Duodenal mucosa (tissue), 2 donors: ENCODE data around the gene TBC1D22B.

Source experiments
- H3K27ac ChIP-seq: one replicate; pipeline ENCODE4 v1.7.0; 2013; ENCODE audit warnings: low read depth, low read length
- H3K27me3 ChIP-seq, 2 donors: one replicate each; pipeline ENCODE4 v1.7.0; 2013; ENCODE audit warnings: low read length in 2 of 2, control low read depth in 1 of 2; ENCODE audit not compliant: insufficient read depth in 2 of 2, control insufficient read depth in 1 of 2
- H3K36me3 ChIP-seq, 2 donors: one replicate each; pipeline ENCODE4 v1.7.0; 2013; ENCODE audit warnings: low read length in 2 of 2, control low read depth in 1 of 2; ENCODE audit not compliant: insufficient read depth in 2 of 2, control insufficient read depth in 1 of 2
- H3K4me1 ChIP-seq, 2 donors: one replicate each; pipeline ENCODE4 v1.7.0; 2013; ENCODE audit warnings: low read length in 2 of 2, control low read depth in 1 of 2; ENCODE audit not compliant: insufficient read depth in 2 of 2, control insufficient read depth in 1 of 2
- H3K4me3 ChIP-seq, 2 donors: one replicate each; pipeline ENCODE4 v1.7.0; 2013; ENCODE audit warnings: low read length in 2 of 2, low read depth in 1 of 2
- H3K9ac ChIP-seq, 2 donors: one replicate each; pipeline ENCODE4 v1.7.0; 2013; ENCODE audit warnings: low read length in 2 of 2, low read depth in 1 of 2
- H3K9me3 ChIP-seq, 2 donors: one replicate each; pipeline ENCODE4 v1.7.0; 2013; ENCODE audit warnings: low read length in 2 of 2, control low read depth in 1 of 2; ENCODE audit not compliant: control insufficient read depth in 1 of 2

TBC1D22B gene

GRCh38 chr6:37254881-37255280, 2.7 kb upstream of the TBC1D22B start:
- no peaks in the 10 kb centered on the region for H3K9me3 ChIP-seq
- H3K27ac ChIP-seq: no peak overlapping the region
- H3K4me1 ChIP-seq: peaks cover 18 to 19% of the 10 kb centered on the region in 2 donors
- no peaks in the 10 kb centered on the region for H3K36me3 ChIP-seq
- H3K4me3 ChIP-seq: no peak overlapping the region
- no peak overlapping the region for H3K9ac ChIP-seq
- H3K27me3 ChIP-seq: no peaks in the 10 kb centered on the region

DNA sequence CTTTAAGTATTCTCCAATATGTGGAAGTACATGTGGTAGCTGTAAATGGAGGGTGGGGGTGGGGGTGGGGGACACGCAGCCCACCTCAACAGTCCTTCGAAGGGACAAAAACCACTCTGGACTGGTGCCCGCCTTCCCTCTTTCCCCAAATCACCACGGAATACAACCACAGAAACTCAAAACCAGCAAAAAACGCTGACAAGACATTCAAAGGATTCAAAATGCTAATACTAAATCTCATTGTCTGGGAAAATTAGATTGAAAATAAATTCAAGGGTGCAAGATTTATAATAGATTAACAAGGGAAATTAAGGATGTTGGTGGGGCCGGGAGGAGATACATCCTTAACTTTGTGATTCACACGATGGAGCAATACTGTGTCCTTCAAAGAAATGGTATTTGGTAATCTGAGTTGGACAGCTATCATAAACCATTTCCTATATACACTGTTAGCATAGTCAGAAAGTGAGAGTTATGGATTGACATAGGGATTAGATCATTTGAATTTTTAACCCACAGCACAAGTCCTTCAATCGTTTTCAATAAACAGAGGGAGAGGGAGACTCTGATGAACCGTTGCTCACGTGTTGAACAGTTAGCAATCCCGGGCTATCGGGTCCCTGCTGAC, 766 bp upstream of the TBC1D22B start:
- H3K4me1 ChIP-seq: peaks cover 18 to 20% of the 10 kb centered on the region in 2 donors
- H3K36me3 ChIP-seq: no peaks in the 10 kb centered on the region
- no peaks in the 10 kb centered on the region for H3K27me3 ChIP-seq
- no peaks in the 10 kb centered on the region for H3K9me3 ChIP-seq
- peak overlapping the region; percentile 20 to 99 for H3K9ac ChIP-seq
- H3K4me3 ChIP-seq: peak overlapping the region; percentile 96 to 98
- no peak overlapping the region for H3K27ac ChIP-seq

- Histone ChIP-seq H3K9ac (peak overlapping the region; percentile 20 to 99), H3K27ac (no peak overlapping the region), H3K36me3 (no peaks in the 10 kb centered on the region), H3K9me3 (no peaks in the 10 kb centered on the region), H3K4me3 (peak overlapping the region; percentile 96 to 98), H3K27me3 (no peaks in the 10 kb centered on the region), H3K4me1 (peaks cover 18 to 20% of the 10 kb centered on the region in 2 donors)
Measured at GRCh38 chr6:37257320-37257633, 295 bp upstream of the TBC1D22B start.

- Histone ChIP-seq H3K4me3 (peak overlapping the region; percentile 96 to 98), H3K4me1 (peaks cover 18 to 20% of the 10 kb centered on the region in 2 donors), H3K27ac (peak overlapping the region; percentile 92)
Measured at GRCh38 chr6:37258405-37259105, 983 bp downstream of the TBC1D22B start.

GRCh38 chr6:37259191-37259590, 1.6 kb downstream of the TBC1D22B start:
- H3K27ac ChIP-seq: no peak overlapping the region
- peaks cover 15 to 20% of the 10 kb centered on the region in 2 donors for H3K4me1 ChIP-seq
- no peaks in the 10 kb centered on the region for H3K27me3 ChIP-seq
- H3K9me3 ChIP-seq: no peaks in the 10 kb centered on the region
- no peaks in the 10 kb centered on the region for H3K36me3 ChIP-seq
- H3K4me3 ChIP-seq: peak overlapping the region in 1 of 2 donors; percentile 38
- H3K9ac ChIP-seq: peak overlapping the region in 1 of 2 donors; percentile 99

More at GRCh38 chr6:37258405-37259105, 983 bp downstream of the TBC1D22B start:
- Histone ChIP-seq H3K9ac (peak overlapping the region; percentile 99 to 100), H3K9me3 (no peaks in the 10 kb centered on the region), H3K36me3 (no peaks in the 10 kb centered on the region), H3K27me3 (no peaks in the 10 kb centered on the region)

DNA sequence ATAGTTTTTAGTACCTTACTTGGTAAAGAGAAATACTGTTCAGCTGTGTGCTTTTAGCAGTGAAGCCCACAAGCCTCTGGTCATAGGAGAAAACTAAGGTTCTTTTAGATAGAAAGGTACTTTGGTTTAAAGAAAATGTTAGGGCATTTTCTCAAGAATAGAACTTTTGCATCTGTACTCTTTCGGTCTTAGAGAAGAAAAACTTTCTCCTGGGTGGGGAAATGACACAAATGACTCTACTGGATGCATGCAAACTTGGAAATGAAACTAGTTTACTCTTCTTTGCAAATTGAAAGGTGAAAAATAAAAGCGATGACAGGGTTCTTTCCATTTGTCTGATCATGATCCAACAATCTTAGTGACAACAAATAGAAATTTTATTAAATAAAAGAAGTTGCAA, 2.5 kb downstream of the TBC1D22B start:
- Histone ChIP-seq H3K27ac (no peak overlapping the region), H3K9me3 (no peaks in the 10 kb centered on the region), H3K27me3 (no peaks in the 10 kb centered on the region), H3K4me1 (peaks cover 13 to 20% of the 10 kb centered on the region in 2 donors), H3K4me3 (no peak overlapping the region), H3K36me3 (no peaks in the 10 kb centered on the region), H3K9ac (no peak overlapping the region)

DNA sequence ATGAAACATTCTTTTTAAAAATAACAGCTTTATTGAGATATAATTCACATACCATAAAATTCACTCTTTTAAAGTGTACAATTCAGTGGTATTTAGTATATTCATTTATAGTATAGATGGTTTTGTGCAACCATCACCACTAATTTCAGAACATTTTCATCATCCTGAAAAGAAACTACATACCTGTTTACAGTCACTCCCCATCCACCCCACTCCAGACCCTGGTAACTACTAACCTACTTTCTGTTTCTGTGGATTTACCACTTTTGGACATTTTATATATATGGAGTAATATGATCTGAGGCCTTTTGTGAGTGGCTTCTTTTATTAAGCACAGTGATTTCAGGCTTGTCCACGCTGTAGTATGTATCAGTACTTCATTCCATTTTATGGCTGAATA, 2.9 kb downstream of the TBC1D22B start:
- Histone ChIP-seq H3K4me1 (peaks cover 13 to 20% of the 10 kb centered on the region in 2 donors), H3K36me3 (no peaks in the 10 kb centered on the region), H3K9ac (no peak overlapping the region), H3K4me3 (no peak overlapping the region), H3K27ac (no peak overlapping the region), H3K9me3 (no peaks in the 10 kb centered on the region), H3K27me3 (no peaks in the 10 kb centered on the region)

- no peaks in the 10 kb centered on the region for H3K36me3 ChIP-seq
- H3K9me3 ChIP-seq: no peaks in the 10 kb centered on the region
- no peak overlapping the region for H3K27ac ChIP-seq
- H3K9ac ChIP-seq: no peak overlapping the region
- no peak overlapping the region for H3K4me3 ChIP-seq
- peaks cover 13 to 20% of the 10 kb centered on the region in 2 donors for H3K4me1 ChIP-seq
- no peaks in the 10 kb centered on the region for H3K27me3 ChIP-seq
Measured at GRCh38 chr6:37261198-37261597, 3.6 kb downstream of the TBC1D22B start.

GRCh38 chr6:37262446-37263026, 5.0 kb downstream of the TBC1D22B start:
- no peak overlapping the region for H3K4me3 ChIP-seq
- no peaks in the 10 kb centered on the region for H3K36me3 ChIP-seq
- H3K9me3 ChIP-seq: no peaks in the 10 kb centered on the region
- H3K9ac ChIP-seq: no peak overlapping the region
- H3K27ac ChIP-seq: no peak overlapping the region
- H3K27me3 ChIP-seq: no peaks in the 10 kb centered on the region
- peaks cover 13 to 14% of the 10 kb centered on the region in 2 donors for H3K4me1 ChIP-seq

DNA sequence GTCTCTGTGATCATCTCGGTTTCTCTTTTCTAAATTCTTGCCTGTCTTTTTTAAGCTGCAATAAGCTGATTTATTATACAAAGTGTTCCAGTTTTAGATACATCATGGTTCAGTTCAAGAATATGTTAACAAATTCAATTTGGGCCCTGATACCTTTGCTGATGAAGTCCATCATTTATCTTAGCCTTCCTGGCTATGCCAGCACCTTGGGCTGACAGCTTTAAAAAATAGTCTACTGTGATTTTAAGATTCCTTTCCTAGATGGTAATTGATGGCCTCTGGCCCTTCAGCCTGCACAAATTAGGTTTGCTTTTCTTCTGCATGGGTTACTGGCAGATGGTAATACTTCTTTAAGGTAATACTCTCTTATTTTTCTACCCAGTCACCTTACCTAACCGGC, 7.4 kb downstream of the TBC1D22B start:
- H3K27me3 ChIP-seq: no peaks in the 10 kb centered on the region
- H3K4me1 ChIP-seq: peaks cover 0 to under 1% of the 10 kb centered on the region in 2 donors
- no peak overlapping the region for H3K27ac ChIP-seq
- peaks cover 5 to 8% of the 10 kb centered on the region in 2 donors for H3K36me3 ChIP-seq
- no peaks in the 10 kb centered on the region for H3K9me3 ChIP-seq
- no peak overlapping the region for H3K9ac ChIP-seq
- H3K4me3 ChIP-seq: no peak overlapping the region
